GM12878 (cell line): ENCODE measurements around the gene ASPDH. TPM values are rescaled to one million over a fixed set of nuclear protein-coding genes. Genes with fewer than 3 reads are reported as not detected.

Experiments
- ATAC-seq: fragments of 200-7000 bp; cut with Tn5 transposase; 3 replicates; pipeline ENCODE4 v1.9.1; 2020; ENCODE audit warnings: mild to moderate bottlenecking, moderate library complexity
- BruUV-seq: library from RNA; stranded (reverse); fragments of 400-500 nt; replicated peaks from 2 replicates; lab custom pipeline; 2021; lab: Mats Ljungman, UMichigan
- CTCF ChIA-PET: fragments of 300-600 bp; sonication (Branson Sonifier 250); formaldehyde crosslinking; extraction: SDS; loops from one replicate; lab custom pipeline; 2021; ENCODE audit warnings: inconsistent platforms; lab: Yijun Ruan, JAX
- POLR2A ChIA-PET: fragments of 350-600 bp; formaldehyde crosslinking; extraction: SDS; loops from one replicate; lab custom pipeline; 2021; ENCODE audit warnings: inconsistent platforms; lab: Charles Lee
- RAD21 ChIA-PET: fragments of 300-600 bp; sonication (Branson Sonifier 250); formaldehyde crosslinking; loops from one replicate; lab custom pipeline; 2023; ENCODE audit warnings: antibody characterized with exemption; ENCODE audit not compliant: unreplicated experiment; lab: Charles Lee
- SMC1A ChIA-PET: fragments of 300-600 bp; sonication (Branson Sonifier 250); formaldehyde crosslinking; loops from one replicate; lab custom pipeline; 2023; ENCODE audit not compliant: unreplicated experiment, uncharacterized antibody; lab: Charles Lee
- DNase-seq: peaks from one replicate; pipeline ENCODE4 v3.0.0-alpha.2; 2011; ENCODE audit warnings: low read depth, low spot score
- FAIRE-seq: peaks from 3 replicates; lab custom pipeline; 2011; peaks lifted over from hg19 to GRCh38; lab: Jason Lieb, UNC
- H2AFZ ChIP-seq: 2 replicates; pipeline ENCODE4 v1.6.0; 2011; ENCODE audit warnings: low read depth, low read length, control low read depth; ENCODE audit not compliant: control insufficient read depth
- H3K27ac ChIP-seq: 2 replicates; pipeline ENCODE4 v1.5.1; 2011; ENCODE audit warnings: control low read depth; ENCODE audit not compliant: control insufficient read depth, insufficient read depth
- H3K27me3 ChIP-seq, 2 experiments: replicated peaks in 1 of 2; 2 replicates each; pipeline versions ENCODE4 v1.6.0 to v1.6.1; 2011; ENCODE audit warnings: low read length in 1 of 2; ENCODE audit not compliant: control insufficient read depth in 2 of 2, insufficient read depth in 2 of 2
- H3K36me3 ChIP-seq, 2 experiments: 2 replicates each; pipeline ENCODE4 v1.5.1; 2011; ENCODE audit warnings: low read length in 1 of 2; ENCODE audit not compliant: control insufficient read depth in 2 of 2, insufficient read depth in 2 of 2
- H3K4me1 ChIP-seq: 2 replicates; pipeline ENCODE4 v1.6.1; 2011; ENCODE audit warnings: mild to moderate bottlenecking, low read length, moderate library complexity, mixed read lengths; ENCODE audit not compliant: control insufficient read depth, insufficient read depth
- H3K4me2 ChIP-seq: 2 replicates; pipeline ENCODE4 v1.6.0; 2011; ENCODE audit warnings: control low read depth; ENCODE audit not compliant: control insufficient read depth, insufficient read depth
- H3K4me3 ChIP-seq: fragments of 200-600 bp; sonication (generic); 2 replicates; pipeline ENCODE4 v1.5.1; 2016
- H3K79me2 ChIP-seq: 2 replicates; pipeline ENCODE4 v1.6.0; 2011; ENCODE audit warnings: low read length; ENCODE audit not compliant: control insufficient read depth, insufficient read depth
- H3K9ac ChIP-seq: 2 replicates; pipeline ENCODE4 v1.8.0; 2011; ENCODE audit warnings: low read length, control low read depth, mixed read lengths; ENCODE audit not compliant: control insufficient read depth, insufficient read depth
- H3K9me3 ChIP-seq: replicated peaks from 3 replicates; pipeline ENCODE4 v1.5.1; 2011; ENCODE audit warnings: mild to moderate bottlenecking, low read length; ENCODE audit not compliant: control insufficient read depth, insufficient read depth
- H4K20me1 ChIP-seq: 2 replicates; pipeline ENCODE4 v1.6.0; 2011; ENCODE audit not compliant: control insufficient read depth, insufficient read depth
- GABPA ChIP-seq: IDR thresholded peaks from 2 replicates; pipeline ENCODE4 v1.6.1; 2014; ENCODE audit warnings: antibody characterized with exemption, low read depth, mild to moderate bottlenecking, inconsistent platforms
- NFXL1 ChIP-seq: fragments of 450-650 bp; IDR thresholded peaks from 2 replicates; pipeline ENCODE4 v1.6.1; 2017; ENCODE audit warnings: antibody characterized with exemption, mild to moderate bottlenecking, borderline replicate concordance
- POLR2AphosphoS2 ChIP-seq: IDR thresholded peaks from 2 replicates; pipeline ENCODE4 v1.6.1; 2011; ENCODE audit warnings: low read depth, mild to moderate bottlenecking, low read length, improper control_type of control experiment, moderate library complexity
- SP1 ChIP-seq: IDR thresholded peaks from one replicate; pipeline ENCODE4 v1.6.1; 2011; ENCODE audit warnings: low read depth, low read length
- SREBF2 ChIP-seq: IDR thresholded peaks from 2 replicates; pipeline ENCODE4 v1.6.1; 2012; ENCODE audit warnings: mild to moderate bottlenecking, low read length
- STAT3 ChIP-seq: IDR thresholded peaks from 2 replicates; pipeline ENCODE4 v1.6.1; 2011; ENCODE audit warnings: low read depth, low read length, improper control_type of control experiment
- ZBTB40 ChIP-seq: fragments of 450-650 bp; IDR thresholded peaks from 2 replicates; pipeline ENCODE4 v1.6.1; 2016; ENCODE audit warnings: mild to moderate bottlenecking, moderate library complexity, borderline replicate concordance
- WGBS: methylation state at CpG from one replicate; pipeline ENCODE4 v1.1.6; 2016; ENCODE audit warnings: low lambda C conversion rate; ENCODE audit not compliant: insufficient replicate concordance, insufficient coverage; ENCODE audit errors: missing lambda C conversion rate; 5-methylcytosine and 5-hydroxymethylcytosine counted together
- in situ Hi-C: fragments of 300-500 bp; cut with MboI; formaldehyde crosslinking; loops from 9 replicates; pipeline ENCODE4 v1.14.3; 2018; ENCODE audit warnings: mixed read lengths
- intact Hi-C: fragments of 100-400 bp; cut with micrococcal nuclease; formaldehyde crosslinking; loops from one replicate; pipeline ENCODE4 v1.14.2; 2022; ENCODE audit not compliant: unreplicated experiment
- polyA plus RNA-seq, 11 experiments: library from polyadenylated mRNA; depleted of rRNA in 4 of 11; unstranded in 6 of 11; stranded (reverse) in 5 of 11; fragments of >200 nt; fragmentation: Nextera tagmentation in 4 of 11; fragmentation: Illumina TruSeq in 1 of 11; extraction: Ambion mirVana in 4 of 11; extraction: Trizol in 1 of 11; gene quantifications; 1 replicate in 1 of 11; 2 replicates in 10 of 11; pipeline versions ENCODE4 v1.2.1 to v1.2.3, GENCODE V29; 2011 to 2016; ENCODE audit warnings: inconsistent platforms in 2 of 11, missing spikeins in 2 of 11, low read depth in 1 of 11
- total RNA-seq, 4 experiments: library from RNA; depleted of rRNA in 3 of 4; stranded (reverse); fragments of >200 nt in 3 of 4; fragmentation: Illumina TruSeq in 1 of 4; extraction: Trizol in 1 of 4; gene quantifications; 2 replicates each; pipeline versions ENCODE4 v1.2.1 to v1.2.3, GENCODE V29; 2013 to 2021

Gene ASPDH
- total and polyA plus RNA-seq, 10 of the 15 experiments (the other 5 are each of a cell fraction or from before 2014, with no cell fraction given), result not detected

GRCh38 chr19:50512999-50513745 is 541 bp downstream of the ASPDH start (continued):
- TF ChIP-seq SP1 (no peak), STAT3 (no peak), SREBF2 (no peak), ZBTB40 (no peak)

GRCh38 chr19:50512112-50512998 is 1.4 kb downstream of the ASPDH start:
- CTCF ChIA-PET, result interaction anchor here (1.3 to 1.4 kb wide), 2 partner anchors 144 to 155 kb away, joined by 4 read pairs; no protein-coding TSS in a partner anchor
- intact Hi-C loops, result no loop called here
- Histone ChIP-seq H3K4me3 (peak overlapping the region; percentile 81; the same call in 1 of the 2 replicates), H2AFZ (no peak overlapping the region), H3K9ac (peak overlapping the region; percentile 16; the same call in 1 of the 2 replicates), H3K27ac (no peak overlapping the region), H3K4me2 (peak overlapping the region; percentile 71; the same call in 1 of the 2 replicates), H3K79me2 (no peaks in the 10 kb centered on the region), H3K9me3 (no peaks in the 10 kb centered on the region), H3K36me3 (no peaks in the 10 kb centered on the region), H3K4me1 (peaks cover 3% of the 10 kb centered on the region; the same call in 1 of the 2 replicates), H4K20me1 (no peaks in the 10 kb centered on the region), H3K27me3 (no peaks in the 10 kb centered on the region)
- RAD21 ChIA-PET, result interaction anchor here (0.8 to 1.4 kb wide), 2 partner anchors 16 to 52 kb away, joined by 3 to 4 read pairs; no protein-coding TSS in a partner anchor
- in situ Hi-C loops, result no loop called here
- no TSS peak for BruUV-seq
- DNase-seq (no peak), FAIRE-seq (no peak), ATAC-seq (no peak)
- POLR2A ChIA-PET, result no interaction called here
- 88% methylated on average over 31 of the region's 36 CpGs for WGBS
- TF ChIP-seq GABPA (no peak), NFXL1 (no peak), POLR2AphosphoS2 (peak; percentile 18; the same call in 1 of the 2 replicates)
- SMC1A ChIA-PET, result no interaction called here
